GM12873 (cell line): ENCODE measurements around the gene ADORA1.

Source experiments
- TF ChIP-seq, protein P1 (sequence below): IDR thresholded peaks from 2 replicates; pipeline ENCODE4 v1.5.1; 2012; ENCODE audit warnings: low read depth, mild to moderate bottlenecking, moderate library complexity, low read length, control low read depth; ENCODE audit not compliant: insufficient read depth; ENCODE audit errors: missing control alignments

Gene ADORA1

DNA sequence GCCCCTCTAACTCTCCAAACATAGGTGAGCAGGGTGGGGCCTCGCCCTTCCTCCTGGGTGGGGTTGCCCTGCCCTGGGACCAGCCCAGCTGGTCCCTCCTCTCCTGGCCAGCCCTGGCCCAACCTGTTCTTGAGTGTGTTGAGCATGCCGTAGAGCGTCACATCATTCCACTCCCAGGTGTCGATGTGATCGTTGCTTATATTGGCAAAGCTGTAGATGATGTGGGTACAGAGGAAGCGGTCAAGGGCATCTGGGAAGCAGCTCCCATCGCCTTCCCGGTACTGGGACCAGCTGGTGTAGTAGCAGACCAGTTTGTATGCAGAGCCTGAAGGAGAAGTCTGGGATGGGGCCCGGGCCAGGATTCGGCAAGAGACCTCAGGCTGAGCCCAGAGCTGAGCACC lies 57.5 kb downstream of the ADORA1 start:
- TF ChIP-seq, protein P1, sequence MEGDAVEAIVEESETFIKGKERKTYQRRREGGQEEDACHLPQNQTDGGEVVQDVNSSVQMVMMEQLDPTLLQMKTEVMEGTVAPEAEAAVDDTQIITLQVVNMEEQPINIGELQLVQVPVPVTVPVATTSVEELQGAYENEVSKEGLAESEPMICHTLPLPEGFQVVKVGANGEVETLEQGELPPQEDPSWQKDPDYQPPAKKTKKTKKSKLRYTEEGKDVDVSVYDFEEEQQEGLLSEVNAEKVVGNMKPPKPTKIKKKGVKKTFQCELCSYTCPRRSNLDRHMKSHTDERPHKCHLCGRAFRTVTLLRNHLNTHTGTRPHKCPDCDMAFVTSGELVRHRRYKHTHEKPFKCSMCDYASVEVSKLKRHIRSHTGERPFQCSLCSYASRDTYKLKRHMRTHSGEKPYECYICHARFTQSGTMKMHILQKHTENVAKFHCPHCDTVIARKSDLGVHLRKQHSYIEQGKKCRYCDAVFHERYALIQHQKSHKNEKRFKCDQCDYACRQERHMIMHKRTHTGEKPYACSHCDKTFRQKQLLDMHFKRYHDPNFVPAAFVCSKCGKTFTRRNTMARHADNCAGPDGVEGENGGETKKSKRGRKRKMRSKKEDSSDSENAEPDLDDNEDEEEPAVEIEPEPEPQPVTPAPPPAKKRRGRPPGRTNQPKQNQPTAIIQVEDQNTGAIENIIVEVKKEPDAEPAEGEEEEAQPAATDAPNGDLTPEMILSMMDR: no peak

DNA sequence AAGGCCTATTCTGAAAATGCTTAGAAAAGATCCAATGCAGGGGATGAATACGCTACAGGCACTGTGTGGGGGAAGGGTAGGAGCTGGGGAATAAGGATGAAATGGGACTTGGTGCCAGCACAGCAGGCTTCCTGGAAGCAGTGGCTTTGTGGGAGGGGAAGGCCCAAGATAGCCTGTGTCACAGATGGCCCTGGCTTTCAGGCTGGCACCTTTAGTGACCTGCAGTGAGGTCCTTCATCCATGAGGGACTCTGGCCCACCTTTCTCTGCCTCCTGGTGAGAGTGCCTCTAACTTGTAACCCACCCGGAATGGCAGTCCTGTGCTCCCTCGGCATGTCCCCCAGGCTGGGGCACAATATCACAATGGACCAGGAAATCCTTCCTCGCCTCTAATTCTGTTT lies 58.1 kb downstream of the ADORA1 start:
- TF ChIP-seq, protein P1: no peak

DNA sequence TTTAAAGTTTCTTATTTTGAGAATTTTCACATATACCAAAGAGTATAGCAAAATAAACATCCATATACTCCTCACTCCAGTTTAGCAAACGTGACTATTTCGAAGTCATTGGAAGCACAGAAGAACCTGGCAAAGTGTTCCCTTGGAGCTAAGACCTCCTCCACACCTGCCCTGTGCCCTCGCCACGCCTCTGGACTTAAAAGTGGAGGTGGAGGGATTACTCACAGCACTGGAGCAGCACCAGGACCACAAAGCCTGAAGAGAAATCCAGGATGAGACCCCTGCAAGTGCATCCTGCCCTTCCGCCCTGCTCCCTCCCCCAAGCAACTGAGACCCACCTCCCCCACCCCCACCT lies 58.5 kb downstream of the ADORA1 start:
- TF ChIP-seq, protein P1: no peak

DNA sequence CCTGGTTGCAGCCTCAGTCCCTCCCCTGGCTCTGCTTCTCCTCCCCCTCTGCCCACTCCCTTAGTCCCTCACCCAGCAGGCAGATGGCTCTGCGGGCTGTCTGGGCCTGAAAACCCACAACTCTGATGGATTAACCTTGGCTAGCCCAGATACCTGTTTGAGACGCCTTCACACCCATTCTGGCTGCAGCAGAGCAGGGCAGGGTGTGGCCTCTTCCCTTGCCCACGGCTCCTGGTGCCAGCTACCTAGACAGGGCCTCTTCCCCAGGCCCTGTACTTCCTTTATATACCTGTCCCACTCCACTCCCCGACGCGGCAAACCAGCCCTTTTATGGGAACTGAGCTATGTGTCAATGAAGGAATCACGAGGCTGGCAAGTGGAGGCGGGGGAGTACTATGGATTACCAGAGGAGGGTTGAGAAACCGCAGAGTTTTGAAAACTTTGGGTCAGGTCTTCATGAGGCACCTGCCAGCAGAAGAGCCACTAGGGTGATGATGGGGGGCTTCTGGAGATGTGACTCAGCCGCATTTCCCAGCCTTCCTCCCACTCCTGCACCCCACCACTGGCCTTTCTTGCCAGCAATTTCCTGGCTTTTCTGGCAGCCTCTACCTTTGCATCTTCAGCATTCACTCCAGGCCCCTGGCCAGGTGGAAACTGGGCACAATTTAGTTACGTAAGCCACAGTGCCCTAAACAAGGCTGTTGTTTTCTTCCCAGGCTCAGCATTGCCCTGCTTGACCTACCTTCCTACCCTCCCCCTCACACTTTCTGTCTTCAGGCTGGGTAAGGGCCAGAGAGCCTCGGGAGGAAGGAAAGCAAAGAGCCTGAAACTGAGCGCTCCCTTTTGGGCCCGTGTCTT lies 59.1 kb downstream of the ADORA1 start, which contains the start of gene CHI3L1:
Gene CHI3L1 (minus strand): TSS at position 259 of the 858 bp plus-strand sequence. CDS start 81 bp downstream, at position 178.
- TF ChIP-seq, protein P1: no peak

DNA sequence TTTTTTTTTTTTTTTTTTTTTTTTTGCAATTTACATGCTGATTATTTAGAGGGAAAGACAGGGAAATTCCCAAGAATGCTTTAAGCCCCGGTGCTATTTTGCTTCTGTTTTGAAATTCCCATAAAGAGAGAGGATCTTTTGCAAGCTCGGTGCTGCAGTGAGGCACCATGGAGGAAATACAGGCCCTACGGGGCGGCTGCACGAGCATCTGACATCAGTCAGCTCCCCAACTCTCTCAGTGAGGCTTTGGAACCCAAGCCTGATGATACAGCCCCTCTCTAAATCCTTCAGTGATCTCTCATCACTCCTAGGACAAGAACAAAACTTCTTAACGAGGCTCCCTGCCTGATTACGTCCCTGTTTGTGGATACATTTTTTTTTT lies 59.8 kb downstream of the ADORA1 start:
- TF ChIP-seq, protein P1: no peak

DNA sequence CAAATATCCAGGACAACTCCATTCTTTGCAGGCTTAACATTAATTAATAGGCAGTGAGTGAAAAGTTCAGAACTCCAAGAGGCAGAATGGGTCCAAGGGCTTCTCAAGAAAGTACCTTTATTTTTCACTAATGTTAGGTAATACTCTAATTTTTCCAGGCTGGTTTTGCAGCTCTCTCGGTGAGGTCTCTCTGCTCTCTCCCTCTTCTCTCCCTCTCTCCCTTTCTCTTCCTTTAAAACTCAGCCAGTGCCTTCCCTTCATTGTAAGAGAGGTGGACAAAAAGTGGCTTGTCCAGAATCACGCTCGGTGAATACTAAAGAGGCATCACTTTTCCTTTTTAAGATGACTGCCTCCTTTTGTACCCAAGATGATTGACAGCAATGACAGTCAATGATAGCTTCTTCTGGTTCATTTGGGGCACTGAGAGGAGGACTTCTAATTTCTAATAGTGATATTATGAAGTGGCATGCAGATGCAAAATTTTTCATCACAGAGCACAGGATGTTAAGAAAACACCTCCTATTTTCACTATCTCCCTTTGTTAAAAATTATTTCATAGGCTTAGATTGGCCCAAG lies 60.3 kb downstream of the ADORA1 start:
- TF ChIP-seq, protein P1: no peak

DNA sequence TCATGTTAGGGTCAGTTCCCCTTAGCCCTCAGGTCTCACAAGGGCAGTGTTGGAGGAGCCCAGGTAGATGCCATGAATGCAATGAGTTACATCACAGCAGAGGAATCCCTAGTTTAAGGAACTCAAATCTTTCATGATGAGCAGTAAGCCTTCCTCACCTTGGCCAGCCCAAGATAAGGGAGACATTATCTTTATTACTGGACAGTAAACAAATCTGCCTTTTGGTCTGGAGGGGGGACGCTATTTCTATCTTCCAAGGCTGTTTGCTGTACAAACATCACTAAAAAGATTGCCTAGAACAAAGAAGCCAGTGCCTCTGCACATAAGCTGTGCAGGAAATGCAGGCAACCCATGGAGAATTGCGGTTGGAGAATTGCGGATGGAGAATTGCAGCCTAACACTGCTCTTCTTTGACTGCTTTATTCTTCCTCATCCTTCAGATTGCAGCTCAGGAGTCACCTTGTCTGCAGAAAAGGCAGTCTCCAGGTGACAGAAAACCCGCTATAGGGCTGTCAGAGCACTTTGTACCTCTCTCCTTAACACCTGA lies 61.2 kb downstream of the ADORA1 start:
- TF ChIP-seq, protein P1: no peak
